Skeletal muscle tissue (tissue), 4 donors: ENCODE data around the gene RGS3. TPM values are rescaled to one million over a fixed set of nuclear protein-coding genes. Genes with fewer than 3 reads are reported as not detected.

Experiments used
- H3K27ac ChIP-seq: one replicate; pipeline ENCODE4 v1.7.0; 2013; ENCODE audit warnings: mild to moderate bottlenecking, low read depth, low read length, inconsistent platforms
- H3K27me3 ChIP-seq, 3 donors: one replicate each; pipeline ENCODE4 v1.7.0; 2013; ENCODE audit warnings: low read length in 3 of 3; ENCODE audit not compliant: control insufficient read depth in 3 of 3, insufficient read depth in 3 of 3
- H3K36me3 ChIP-seq, 3 donors: one replicate each; pipeline ENCODE4 v1.7.0; 2013; ENCODE audit warnings: low read length in 3 of 3; ENCODE audit not compliant: control insufficient read depth in 3 of 3, insufficient read depth in 3 of 3
- H3K4me1 ChIP-seq, 3 donors: one replicate each; pipeline ENCODE4 v1.7.0; 2013; ENCODE audit warnings: low read length in 3 of 3, mild to moderate bottlenecking in 3 of 3; ENCODE audit not compliant: control insufficient read depth in 3 of 3, insufficient read depth in 3 of 3
- H3K4me3 ChIP-seq, 3 donors: one replicate each; pipeline ENCODE4 v1.7.0; 2013; ENCODE audit warnings: low read length in 3 of 3
- H3K9ac ChIP-seq, 3 donors: one replicate each; pipeline ENCODE4 v1.7.0; 2013; ENCODE audit warnings: low read length in 3 of 3, mild to moderate bottlenecking in 3 of 3, moderate library complexity in 2 of 3, low read depth in 1 of 3
- H3K9me3 ChIP-seq, 3 donors: one replicate each; pipeline ENCODE4 v1.7.0; 2013; ENCODE audit warnings: low read length in 3 of 3; ENCODE audit not compliant: control insufficient read depth in 3 of 3
- total RNA-seq: library from RNA; depleted of rRNA; stranded (reverse); fragments of >200 nt; gene quantifications from one replicate; pipeline ENCODE4 v1.2.3, GENCODE V29; 2014
- donor health status: Osteomylitis.

RGS3 gene
- total RNA-seq, 1 donor from 2014 or later, result 48.0 TPM

- Histone ChIP-seq H3K4me1 (peaks cover 55 to 72% (median 61%) of the 10 kb centered on the region in 3 donors), H3K27ac (peak overlapping the region; percentile 84), H3K9me3 (no peaks in the 10 kb centered on the region), H3K27me3 (no peaks in the 10 kb centered on the region), H3K36me3 (peaks cover 18 to 38% (median 18%) of the 10 kb centered on the region in 3 donors), H3K9ac (peak overlapping the region; percentile 40 to 79 (median 75)), H3K4me3 (peak overlapping the region in 2 of 3 donors; percentile 62 to 71)
Observed at GRCh38 chr9:113592876-113593575, 129.5 kb downstream of the RGS3 start.

DNA sequence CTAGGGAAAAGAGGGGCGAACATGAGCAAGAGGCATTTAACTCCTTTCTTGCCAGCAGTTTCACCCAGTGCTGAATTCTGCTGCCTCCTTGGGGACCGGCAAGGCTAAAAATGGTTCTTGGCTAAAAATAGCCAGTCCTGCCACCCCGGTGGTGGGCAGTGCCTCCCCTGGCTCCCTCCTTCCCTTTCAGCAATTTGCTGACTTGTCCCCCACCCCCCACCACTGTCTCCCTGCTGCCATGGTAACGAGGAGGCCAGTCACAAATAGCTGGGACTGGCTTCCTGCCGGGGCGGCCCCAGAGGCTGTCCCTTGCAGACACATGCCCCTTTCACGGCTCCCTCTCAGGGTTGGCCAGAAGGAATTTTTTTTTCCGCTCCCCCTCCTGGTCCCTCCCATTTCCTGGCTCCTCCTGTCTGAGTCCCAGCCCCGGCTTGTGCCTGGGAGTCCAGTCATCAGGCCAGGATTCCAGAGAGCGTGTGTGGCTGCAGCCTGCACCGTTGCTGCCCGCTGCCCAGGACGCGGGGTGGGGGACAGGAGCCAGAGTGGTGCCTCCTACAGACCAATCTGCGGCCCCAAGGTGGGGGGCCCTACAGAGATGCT, 130.3 kb downstream of the RGS3 start:
- peak overlapping the region; percentile 75 to 85 (median 79) for H3K9ac ChIP-seq
- H3K4me3 ChIP-seq, result peak overlapping the region; percentile 69 to 76 (median 71)
- peaks cover 54 to 76% (median 65%) of the 10 kb centered on the region in 3 donors for H3K4me1 ChIP-seq
- no peaks in the 10 kb centered on the region for H3K27me3 ChIP-seq
- H3K9me3 ChIP-seq, result no peaks in the 10 kb centered on the region
- H3K36me3 ChIP-seq, result peaks cover 18 to 37% (median 20%) of the 10 kb centered on the region in 3 donors
- peak overlapping the region; percentile 84 for H3K27ac ChIP-seq

GRCh38 chr9:113594484-113595299, 131.2 kb downstream of the RGS3 start:
- peak overlapping the region; percentile 84 for H3K27ac ChIP-seq
- peak overlapping the region; percentile 75 to 85 (median 79) for H3K9ac ChIP-seq
- no peaks in the 10 kb centered on the region for H3K27me3 ChIP-seq
- peaks cover 55 to 81% (median 70%) of the 10 kb centered on the region in 3 donors for H3K4me1 ChIP-seq
- peaks cover 18 to 37% (median 20%) of the 10 kb centered on the region in 3 donors for H3K36me3 ChIP-seq
- H3K4me3 ChIP-seq, result peak overlapping the region; percentile 69 to 76 (median 71)
- H3K9me3 ChIP-seq, result no peaks in the 10 kb centered on the region

DNA sequence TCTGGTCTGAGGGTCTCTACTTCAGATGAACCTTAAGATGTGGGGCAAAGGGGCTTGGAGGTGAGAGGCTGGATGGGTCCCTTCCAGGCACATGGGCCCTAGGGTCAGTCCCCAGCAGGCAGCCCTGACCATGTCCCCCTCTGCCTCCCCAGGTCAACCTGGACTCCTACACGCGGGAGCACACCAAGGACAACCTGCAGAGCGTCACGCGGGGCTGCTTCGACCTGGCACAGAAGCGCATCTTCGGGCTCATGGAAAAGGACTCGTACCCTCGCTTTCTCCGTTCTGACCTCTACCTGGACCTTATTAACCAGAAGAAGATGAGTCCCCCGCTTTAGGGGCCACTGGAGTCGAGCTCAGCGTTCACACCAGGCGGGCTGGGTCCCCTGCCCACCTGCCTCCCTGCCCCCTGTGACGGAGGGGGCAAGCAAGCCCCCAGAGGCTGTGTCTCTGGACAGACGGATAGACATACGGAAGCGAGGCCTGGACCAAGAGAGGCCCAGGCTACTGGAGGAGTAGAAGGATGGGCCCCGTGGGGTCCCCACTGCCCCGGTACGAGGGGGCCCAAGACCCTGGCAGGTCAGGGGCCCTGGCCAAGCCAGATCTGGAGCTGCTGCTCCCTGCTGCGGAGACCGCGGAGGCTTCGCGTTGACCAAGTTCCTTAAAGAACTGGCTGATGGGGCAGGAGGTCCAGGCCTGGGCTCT, 133.2 kb downstream of the RGS3 start:
- Histone ChIP-seq H3K4me3 (peak overlapping the region; percentile 14 to 46 (median 32)), H3K4me1 (peaks cover 62 to 86% (median 79%) of the 10 kb centered on the region in 3 donors), H3K9ac (peak overlapping the region in 2 of 3 donors; percentile 14 to 50)

GRCh38 chr9:113597390-113598241, 134.1 kb downstream of the RGS3 start:
- Histone ChIP-seq H3K36me3 (peaks cover 18 to 37% (median 20%) of the 10 kb centered on the region in 3 donors), H3K27ac (no peak overlapping the region), H3K4me1 (peaks cover 64 to 86% (median 82%) of the 10 kb centered on the region in 3 donors), H3K9me3 (no peaks in the 10 kb centered on the region), H3K9ac (peak overlapping the region in 2 of 3 donors; percentile 33 to 40), H3K27me3 (no peaks in the 10 kb centered on the region), H3K4me3 (peak overlapping the region in 1 of 3 donors; percentile 29)

More for the DNA sequence above, 133.2 kb downstream of the RGS3 start:
- peaks cover 18 to 37% (median 20%) of the 10 kb centered on the region in 3 donors for H3K36me3 ChIP-seq
- H3K9me3 ChIP-seq, result no peaks in the 10 kb centered on the region
- no peaks in the 10 kb centered on the region for H3K27me3 ChIP-seq
- H3K27ac ChIP-seq, result no peak overlapping the region

DNA sequence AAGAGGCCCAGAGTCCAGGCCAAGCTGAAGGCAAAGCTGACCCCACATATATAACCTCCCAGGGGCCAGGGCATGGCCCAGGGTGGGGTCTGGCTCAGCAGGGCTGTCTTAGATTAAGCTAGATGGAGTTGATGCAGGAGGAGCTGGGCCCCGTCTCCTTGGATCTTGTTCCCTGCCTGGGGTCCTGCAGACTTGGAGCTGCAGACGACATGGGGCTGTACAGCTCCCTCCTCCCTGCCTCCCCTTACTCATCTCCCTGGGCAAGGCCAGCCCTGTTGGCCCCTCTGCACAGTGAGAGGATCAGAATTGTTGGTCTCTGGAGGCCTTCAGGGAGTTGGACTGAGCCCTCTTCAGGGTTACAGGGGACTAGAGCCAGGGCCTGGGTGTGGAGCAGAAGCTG, 134.9 kb downstream of the RGS3 start:
- Histone ChIP-seq H3K36me3 (peaks cover 18 to 37% (median 20%) of the 10 kb centered on the region in 3 donors), H3K27ac (no peak overlapping the region), H3K4me1 (peaks cover 68 to 85% (median 82%) of the 10 kb centered on the region in 3 donors), H3K27me3 (no peaks in the 10 kb centered on the region), H3K4me3 (no peak overlapping the region), H3K9me3 (no peaks in the 10 kb centered on the region), H3K9ac (peak overlapping the region in 1 of 3 donors; percentile 25)

- H3K4me1 ChIP-seq, result peaks cover 64 to 80% (median 78%) of the 10 kb centered on the region in 3 donors
Observed at GRCh38 chr9:113598883-113599282, 135.4 kb downstream of the RGS3 start.

GRCh38 chr9:113599646-113600022, 136.1 kb downstream of the RGS3 start:
- Histone ChIP-seq H3K9ac (no peak overlapping the region), H3K9me3 (no peaks in the 10 kb centered on the region), H3K36me3 (peaks cover 18 to 33% (median 20%) of the 10 kb centered on the region in 3 donors), H3K4me3 (no peak overlapping the region), H3K27ac (peak overlapping the region; percentile 29), H3K27me3 (no peaks in the 10 kb centered on the region), H3K4me1 (peaks cover 57 to 73% (median 72%) of the 10 kb centered on the region in 3 donors)

More at GRCh38 chr9:113598883-113599282, 135.4 kb downstream of the RGS3 start:
- Histone ChIP-seq H3K9me3 (no peaks in the 10 kb centered on the region), H3K27me3 (no peaks in the 10 kb centered on the region), H3K36me3 (peaks cover 18 to 37% (median 20%) of the 10 kb centered on the region in 3 donors), H3K27ac (no peak overlapping the region), H3K4me3 (peak overlapping the region in 1 of 3 donors; percentile 13), H3K9ac (peak overlapping the region in 1 of 3 donors; percentile 25)
